Breast epithelium (tissue), 4 donors: Measurements from ENCODE around the gene MRPS6. TPM values are rescaled to one million over a fixed set of nuclear protein-coding genes. Genes with fewer than 3 reads are reported as not detected.

Experiments
- DNase-seq, 2 donors: peaks; one replicate each; pipeline ENCODE4 v3.0.0-alpha.2; 2019; ENCODE audit warnings: low spot score in 2 of 2
- H3K27ac ChIP-seq, 2 donors: fragments of 200-600 bp; sonication (generic) in 1 of 2; one replicate each; pipeline ENCODE4 v1.5.1; 2016 to 2019; ENCODE audit warnings: mild to moderate bottlenecking in 1 of 2
- H3K27me3 ChIP-seq, 2 donors: fragments of 200-600 bp; sonication (generic) in 1 of 2; one replicate each; pipeline versions ENCODE4 v1.5.1 to v1.6.0; 2017 to 2019; ENCODE audit warnings: control low read depth in 1 of 2, mild to moderate bottlenecking in 1 of 2
- H3K36me3 ChIP-seq: fragments of 200-600 bp; one replicate; pipeline ENCODE4 v1.5.1; 2019
- H3K4me1 ChIP-seq, 2 donors: fragments of 200-600 bp; sonication (generic); one replicate each; pipeline ENCODE4 v1.5.1; 2016 to 2019; ENCODE audit warnings: control low read depth in 1 of 2
- H3K4me3 ChIP-seq, 3 donors: fragments of 200-600 bp; sonication (generic); 1 replicate in 2 of 3; 2 replicates in 1 of 3; pipeline ENCODE4 v1.5.1; 2016 to 2019; ENCODE audit warnings: mild to moderate bottlenecking in 3 of 3, moderate library complexity in 2 of 3
- H3K9me3 ChIP-seq, 2 donors: fragments of 200-600 bp; sonication (generic) in 1 of 2; one replicate each; pipeline ENCODE4 v1.5.1; 2016 to 2019; ENCODE audit warnings: control low read depth in 1 of 2
- POLR2A ChIP-seq: fragments of 450-650 bp; IDR thresholded peaks from one replicate; pipeline ENCODE4 v1.6.1; 2016; ENCODE audit warnings: antibody characterized with exemption, mild to moderate bottlenecking, moderate library complexity
- POLR2AphosphoS5 ChIP-seq, 3 donors: sonication (generic); formaldehyde crosslinking; IDR thresholded peaks; one replicate each; pipeline ENCODE4 v1.6.1; 2017; ENCODE audit warnings: antibody characterized with exemption in 3 of 3
- intact Hi-C: fragments of 100-400 bp; cut with DNase I; formaldehyde crosslinking; loops from one replicate; pipeline ENCODE4 v1.15.1; 2023; ENCODE audit warnings: low total_unique reads
- total RNA-seq, 3 donors: library from RNA; depleted of rRNA; stranded (reverse); fragments of >200 nt; gene quantifications; one replicate each; pipeline ENCODE4 v1.1.0, GENCODE V29; 2016
- TF ChIP-seq, protein P1 (sequence below), 3 donors: fragments of 450-650 bp; IDR thresholded peaks; one replicate each; pipeline ENCODE4 v1.5.1; 2016 to 2017; ENCODE audit warnings: antibody characterized with exemption in 3 of 3, mild to moderate bottlenecking in 3 of 3, moderate library complexity in 3 of 3

Gene MRPS6
- total RNA-seq, 3 donors from 2014 or later, result 22.3 to 40.6 (median 26.5) TPM

DNA sequence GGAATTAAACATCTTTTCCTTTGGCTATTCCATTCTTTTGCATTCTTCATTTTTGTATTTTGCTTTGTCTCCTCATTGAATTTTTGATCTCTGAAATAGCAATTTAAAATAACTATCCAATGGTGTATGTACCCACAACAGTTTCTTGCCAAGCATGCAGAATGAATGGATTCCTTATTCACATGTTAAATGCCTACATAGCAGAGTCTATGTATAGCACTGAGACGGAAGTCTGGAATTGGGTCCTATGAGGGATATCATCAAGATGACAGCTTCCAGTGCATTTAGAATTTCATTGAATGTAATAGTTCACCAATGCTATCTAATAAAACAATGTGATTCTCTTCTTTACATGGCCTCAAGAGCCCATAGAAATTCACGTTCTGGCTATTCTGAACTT lies 97.5 kb downstream of the MRPS6 start:
- no peak overlapping the region for H3K4me3 ChIP-seq
- no peaks in the 10 kb centered on the region for H3K27me3 ChIP-seq
- no peak for DNase-seq
- intact Hi-C loops, result no loop called here
- TF ChIP-seq POLR2A (no peak), POLR2AphosphoS5 (IDR thresholded peaks at IDR 0.05) (no peak)
- TF ChIP-seq, protein P1, sequence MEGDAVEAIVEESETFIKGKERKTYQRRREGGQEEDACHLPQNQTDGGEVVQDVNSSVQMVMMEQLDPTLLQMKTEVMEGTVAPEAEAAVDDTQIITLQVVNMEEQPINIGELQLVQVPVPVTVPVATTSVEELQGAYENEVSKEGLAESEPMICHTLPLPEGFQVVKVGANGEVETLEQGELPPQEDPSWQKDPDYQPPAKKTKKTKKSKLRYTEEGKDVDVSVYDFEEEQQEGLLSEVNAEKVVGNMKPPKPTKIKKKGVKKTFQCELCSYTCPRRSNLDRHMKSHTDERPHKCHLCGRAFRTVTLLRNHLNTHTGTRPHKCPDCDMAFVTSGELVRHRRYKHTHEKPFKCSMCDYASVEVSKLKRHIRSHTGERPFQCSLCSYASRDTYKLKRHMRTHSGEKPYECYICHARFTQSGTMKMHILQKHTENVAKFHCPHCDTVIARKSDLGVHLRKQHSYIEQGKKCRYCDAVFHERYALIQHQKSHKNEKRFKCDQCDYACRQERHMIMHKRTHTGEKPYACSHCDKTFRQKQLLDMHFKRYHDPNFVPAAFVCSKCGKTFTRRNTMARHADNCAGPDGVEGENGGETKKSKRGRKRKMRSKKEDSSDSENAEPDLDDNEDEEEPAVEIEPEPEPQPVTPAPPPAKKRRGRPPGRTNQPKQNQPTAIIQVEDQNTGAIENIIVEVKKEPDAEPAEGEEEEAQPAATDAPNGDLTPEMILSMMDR (IDR thresholded peaks at IDR 0.05), result no peak
- H3K27ac ChIP-seq, result no peak overlapping the region
- no peaks in the 10 kb centered on the region for H3K36me3 ChIP-seq
- no peaks in the 10 kb centered on the region for H3K4me1 ChIP-seq
- peaks cover 31 to 34% of the 10 kb centered on the region in 2 donors for H3K9me3 ChIP-seq

DNA sequence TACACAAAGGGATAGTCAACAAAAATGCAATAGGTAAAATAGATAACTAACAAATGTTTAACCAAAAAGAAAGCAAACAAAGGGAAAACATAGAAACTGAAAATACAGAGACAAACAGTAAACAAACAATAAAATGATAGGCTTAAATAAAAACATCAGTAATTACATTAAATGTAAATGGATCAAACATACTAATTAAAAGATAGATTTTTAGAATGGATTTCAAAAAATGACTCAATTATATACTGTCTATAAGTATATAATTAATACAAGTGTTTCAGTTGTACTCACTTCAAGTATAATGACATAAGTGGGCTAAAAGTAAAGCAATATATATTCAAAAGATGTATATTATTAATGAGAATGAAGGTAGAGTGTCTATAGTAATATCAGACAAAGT lies 101.1 kb downstream of the MRPS6 start:
- no peak overlapping the region for H3K4me3 ChIP-seq
- H3K9me3 ChIP-seq, result no peaks in the 10 kb centered on the region
- no peaks in the 10 kb centered on the region for H3K4me1 ChIP-seq
- no peaks in the 10 kb centered on the region for H3K27me3 ChIP-seq
- H3K27ac ChIP-seq, result no peak overlapping the region
- intact Hi-C loops, result no loop called here
- no peaks in the 10 kb centered on the region for H3K36me3 ChIP-seq
- TF ChIP-seq, protein P1 (IDR thresholded peaks at IDR 0.05), result no peak
- TF ChIP-seq POLR2AphosphoS5 (IDR thresholded peaks at IDR 0.05) (no peak), POLR2A (no peak)
- no peak for DNase-seq

DNA sequence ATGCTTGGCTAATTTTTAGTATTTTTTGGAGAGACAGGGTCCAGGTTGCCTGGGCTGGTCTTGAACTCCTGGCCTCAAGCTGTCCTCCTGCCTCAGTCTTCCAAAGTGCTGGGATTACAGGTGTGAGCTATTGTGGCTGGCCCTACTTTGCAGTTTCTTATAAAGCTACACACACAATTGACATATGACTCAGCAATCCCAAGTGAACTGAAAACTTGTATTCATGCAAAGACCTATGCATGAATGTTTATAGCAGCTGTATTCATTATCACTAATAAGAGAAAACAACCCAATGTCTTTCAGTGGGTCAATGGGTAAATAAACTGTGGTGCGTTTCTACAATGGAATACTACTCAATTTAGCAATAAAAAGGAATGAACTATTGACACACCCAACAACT lies 103.1 kb downstream of the MRPS6 start:
- intact Hi-C loops, result no loop called here
- TF ChIP-seq, protein P1 (IDR thresholded peaks at IDR 0.05), result no peak
- no peak for TF ChIP-seq POLR2AphosphoS5 (IDR thresholded peaks at IDR 0.05)
- no peak for TF ChIP-seq POLR2A
- Histone ChIP-seq H3K4me1 (no peaks in the 10 kb centered on the region), H3K27me3 (no peaks in the 10 kb centered on the region), H3K9me3 (no peaks in the 10 kb centered on the region), H3K4me3 (no peak overlapping the region), H3K27ac (no peak overlapping the region), H3K36me3 (no peaks in the 10 kb centered on the region)
- no peak for DNase-seq

GRCh38 chr21:34177919-34178567 lies 104.7 kb downstream of the MRPS6 start:
- H3K4me3 ChIP-seq, result no peak overlapping the region
- H3K9me3 ChIP-seq, result no peaks in the 10 kb centered on the region
- H3K27me3 ChIP-seq, result no peaks in the 10 kb centered on the region
- no peak overlapping the region for H3K27ac ChIP-seq
- no peak for TF ChIP-seq POLR2A
- TF ChIP-seq, protein P1 (IDR thresholded peaks at IDR 0.05), result no peak
- TF ChIP-seq POLR2AphosphoS5 (IDR thresholded peaks at IDR 0.05), result no peak
- DNase-seq, result no peak
- no peaks in the 10 kb centered on the region for H3K4me1 ChIP-seq
- H3K36me3 ChIP-seq, result no peaks in the 10 kb centered on the region
- intact Hi-C loops, result no loop called here

GRCh38 chr21:34179204-34179935 lies 106.0 kb downstream of the MRPS6 start:
- H3K36me3 ChIP-seq, result no peaks in the 10 kb centered on the region
- no peaks in the 10 kb centered on the region for H3K4me1 ChIP-seq
- no peak for DNase-seq
- H3K4me3 ChIP-seq, result no peak overlapping the region
- TF ChIP-seq, protein P1 (IDR thresholded peaks at IDR 0.05), result no peak
- TF ChIP-seq POLR2A (no peak), POLR2AphosphoS5 (IDR thresholded peaks at IDR 0.05) (no peak)
- no peaks in the 10 kb centered on the region for H3K9me3 ChIP-seq
- H3K27me3 ChIP-seq, result no peaks in the 10 kb centered on the region
- H3K27ac ChIP-seq, result no peak overlapping the region
- intact Hi-C loops, result no loop called here
